ENCODE measurements around the gene IFT81. TPM values are rescaled to one million over a fixed set of nuclear protein-coding genes. Genes with fewer than 3 reads are reported as not detected.

The IFT81 gene
- total and polyA plus RNA-seq, 2 donors (not counting 1 experiment from before 2014, with no cell fraction given), result 0.43 to 6.8 TPM

DNA sequence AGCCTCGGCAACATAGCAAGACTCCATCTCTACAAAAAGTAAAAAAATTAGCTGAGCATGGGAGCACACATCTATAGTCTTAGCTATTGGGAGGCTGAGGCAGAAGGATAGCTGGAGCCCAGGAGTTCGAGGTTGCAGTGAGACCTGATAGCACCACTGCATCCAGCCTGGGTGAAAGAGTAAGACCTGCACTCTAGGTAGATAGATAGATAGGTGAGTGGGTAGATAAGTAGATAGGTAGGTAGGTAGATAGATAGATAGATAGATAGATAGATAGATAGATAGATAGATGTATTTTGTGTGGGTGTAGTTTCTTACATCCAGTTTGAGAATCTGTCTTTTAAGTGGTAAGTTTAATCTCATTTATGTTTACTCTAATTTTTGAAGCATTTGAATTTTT is 72.8 kb downstream of the IFT81 start:
- POLR2A ChIA-PET, result no interaction called here
- Histone ChIP-seq H3K4me2 (replicated peaks; ENCODE audit: low read depth, low read length, poor library complexity, severe bottlenecking) (no peak overlapping the region), H3K9ac (ENCODE audit: low read length) (no peak overlapping the region), H3K36me3 (replicated peaks in 1 of 2; ENCODE audit: control extremely low read depth in 1 of 2, control insufficient read depth in 1 of 2, extremely low read depth in 1 of 2, insufficient read depth in 2 of 2, low read length in 1 of 2) (no peaks in the 10 kb centered on the region), H3K9me3 (ENCODE audit: control extremely low read depth in 1 of 3, control insufficient read depth in 2 of 3, insufficient read depth in 1 of 3, low read length in 2 of 3) (no peaks in the 10 kb centered on the region), H3K4me1 (ENCODE audit: control insufficient read depth in 2 of 2, insufficient read depth in 2 of 2, low read length in 2 of 2) (no peaks in the 10 kb centered on the region), H3K79me2 (ENCODE audit: control insufficient read depth, insufficient read depth, low read length) (no peaks in the 10 kb centered on the region), H3K4me3 (ENCODE audit: control extremely low read depth in 1 of 5, extremely low read depth in 1 of 5, insufficient read depth in 1 of 5, low read depth in 2 of 5, low read length in 4 of 5) (no peak overlapping the region), H2AFZ (ENCODE audit: insufficient read depth, low read depth, low read length, poor library complexity, severe bottlenecking) (no peak overlapping the region), H3K27me3 (replicated peaks in 1 of 4; ENCODE audit: control extremely low read depth in 1 of 4, control insufficient read depth in 3 of 4, insufficient read depth in 4 of 4, low read length in 3 of 4) (no peaks in the 10 kb centered on the region), H3K27ac (ENCODE audit: low read length in 2 of 2) (no peak overlapping the region), H4K20me1 (ENCODE audit: control insufficient read depth, insufficient read depth, low read length, poor library complexity, severe bottlenecking) (no peaks in the 10 kb centered on the region)
- ATAC-seq (ENCODE audit: low read depth), result no peak
- CTCF ChIA-PET, result no interaction called here
- intact Hi-C loops (cut with micrococcal nuclease), result no loop called here
- H3K9me3 Mint-ChIP-seq (ENCODE audit: insufficient read depth), result no peaks in the 10 kb centered on the region
- no peak overlapping the region for H3K4me3 Mint-ChIP-seq
- H3K4me1 Mint-ChIP-seq, result no peaks in the 10 kb centered on the region
- H3K27me3 Mint-ChIP-seq, result no peaks in the 10 kb centered on the region
- TF ChIP-seq, protein P1, sequence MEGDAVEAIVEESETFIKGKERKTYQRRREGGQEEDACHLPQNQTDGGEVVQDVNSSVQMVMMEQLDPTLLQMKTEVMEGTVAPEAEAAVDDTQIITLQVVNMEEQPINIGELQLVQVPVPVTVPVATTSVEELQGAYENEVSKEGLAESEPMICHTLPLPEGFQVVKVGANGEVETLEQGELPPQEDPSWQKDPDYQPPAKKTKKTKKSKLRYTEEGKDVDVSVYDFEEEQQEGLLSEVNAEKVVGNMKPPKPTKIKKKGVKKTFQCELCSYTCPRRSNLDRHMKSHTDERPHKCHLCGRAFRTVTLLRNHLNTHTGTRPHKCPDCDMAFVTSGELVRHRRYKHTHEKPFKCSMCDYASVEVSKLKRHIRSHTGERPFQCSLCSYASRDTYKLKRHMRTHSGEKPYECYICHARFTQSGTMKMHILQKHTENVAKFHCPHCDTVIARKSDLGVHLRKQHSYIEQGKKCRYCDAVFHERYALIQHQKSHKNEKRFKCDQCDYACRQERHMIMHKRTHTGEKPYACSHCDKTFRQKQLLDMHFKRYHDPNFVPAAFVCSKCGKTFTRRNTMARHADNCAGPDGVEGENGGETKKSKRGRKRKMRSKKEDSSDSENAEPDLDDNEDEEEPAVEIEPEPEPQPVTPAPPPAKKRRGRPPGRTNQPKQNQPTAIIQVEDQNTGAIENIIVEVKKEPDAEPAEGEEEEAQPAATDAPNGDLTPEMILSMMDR (IDR thresholded peaks at IDR 0.05), result no peak
- no peak for TF ChIP-seq EZH2 (IDR thresholded peaks at IDR 0.05; ENCODE audit: borderline replicate concordance, insufficient read depth, low read depth, low read length, poor library complexity, severe bottlenecking)
- no peak for DNase-seq
- WGBS (ENCODE audit: insufficient coverage), result 100% methylated on average over 1 of the region's 2 CpGs
- H3K27ac Mint-ChIP-seq, result no peak overlapping the region

DNA sequence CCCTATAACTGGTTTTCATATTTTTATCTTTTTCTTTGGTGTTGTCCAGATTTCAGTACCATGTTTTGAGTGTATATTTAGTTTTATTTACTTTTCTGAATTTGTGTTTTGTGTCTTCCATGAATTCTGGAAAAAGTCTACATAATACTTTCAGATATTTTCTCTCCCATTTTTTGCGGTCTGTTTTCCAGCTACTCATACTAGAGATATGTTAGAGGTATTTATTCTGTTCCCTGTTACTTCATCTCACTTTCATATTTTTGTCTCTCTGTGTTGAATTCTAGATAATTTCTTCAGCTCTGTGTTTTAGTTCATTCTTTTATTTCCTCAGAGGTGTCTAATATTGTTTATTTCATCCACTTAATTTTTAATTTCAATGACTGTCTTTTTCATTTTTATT is 74.2 kb downstream of the IFT81 start:
- Histone ChIP-seq H3K36me3 (replicated peaks in 1 of 2; ENCODE audit: control extremely low read depth in 1 of 2, control insufficient read depth in 1 of 2, extremely low read depth in 1 of 2, insufficient read depth in 2 of 2, low read length in 1 of 2) (no peaks in the 10 kb centered on the region), H4K20me1 (ENCODE audit: control insufficient read depth, insufficient read depth, low read length, poor library complexity, severe bottlenecking) (no peaks in the 10 kb centered on the region), H3K27me3 (replicated peaks in 1 of 4; ENCODE audit: control extremely low read depth in 1 of 4, control insufficient read depth in 3 of 4, insufficient read depth in 4 of 4, low read length in 3 of 4) (no peaks in the 10 kb centered on the region), H2AFZ (ENCODE audit: insufficient read depth, low read depth, low read length, poor library complexity, severe bottlenecking) (no peak overlapping the region), H3K79me2 (ENCODE audit: control insufficient read depth, insufficient read depth, low read length) (no peaks in the 10 kb centered on the region), H3K9ac (ENCODE audit: low read length) (no peak overlapping the region), H3K4me1 (ENCODE audit: control insufficient read depth in 2 of 2, insufficient read depth in 2 of 2, low read length in 2 of 2) (no peaks in the 10 kb centered on the region), H3K9me3 (ENCODE audit: control extremely low read depth in 1 of 3, control insufficient read depth in 2 of 3, insufficient read depth in 1 of 3, low read length in 2 of 3) (no peaks in the 10 kb centered on the region), H3K4me3 (ENCODE audit: control extremely low read depth in 1 of 5, extremely low read depth in 1 of 5, insufficient read depth in 1 of 5, low read depth in 2 of 5, low read length in 4 of 5) (no peak overlapping the region), H3K4me2 (replicated peaks; ENCODE audit: low read depth, low read length, poor library complexity, severe bottlenecking) (no peak overlapping the region), H3K27ac (ENCODE audit: low read length in 2 of 2) (no peak overlapping the region)
- H3K27ac Mint-ChIP-seq, result no peak overlapping the region
- TF ChIP-seq, protein P1 (IDR thresholded peaks at IDR 0.05), result no peak
- no peak for TF ChIP-seq EZH2 (IDR thresholded peaks at IDR 0.05; ENCODE audit: borderline replicate concordance, insufficient read depth, low read depth, low read length, poor library complexity, severe bottlenecking)
- intact Hi-C loops (cut with micrococcal nuclease), result no loop called here
- no peaks in the 10 kb centered on the region for H3K9me3 Mint-ChIP-seq (ENCODE audit: insufficient read depth)
- H3K4me3 Mint-ChIP-seq, result no peak overlapping the region
- H3K4me1 Mint-ChIP-seq, result no peaks in the 10 kb centered on the region
- WGBS (ENCODE audit: insufficient coverage), result no CpG with 5 or more reads among the region's 1 CpG
- DNase-seq (no peak), ATAC-seq (ENCODE audit: low read depth) (no peak)
- CTCF ChIA-PET, result no interaction called here
- H3K27me3 Mint-ChIP-seq, result no peaks in the 10 kb centered on the region
- POLR2A ChIA-PET, result no interaction called here

Data from B cell (primary cell).